ENCODE results near the gene CDH4.

The CDH4 gene

DNA sequence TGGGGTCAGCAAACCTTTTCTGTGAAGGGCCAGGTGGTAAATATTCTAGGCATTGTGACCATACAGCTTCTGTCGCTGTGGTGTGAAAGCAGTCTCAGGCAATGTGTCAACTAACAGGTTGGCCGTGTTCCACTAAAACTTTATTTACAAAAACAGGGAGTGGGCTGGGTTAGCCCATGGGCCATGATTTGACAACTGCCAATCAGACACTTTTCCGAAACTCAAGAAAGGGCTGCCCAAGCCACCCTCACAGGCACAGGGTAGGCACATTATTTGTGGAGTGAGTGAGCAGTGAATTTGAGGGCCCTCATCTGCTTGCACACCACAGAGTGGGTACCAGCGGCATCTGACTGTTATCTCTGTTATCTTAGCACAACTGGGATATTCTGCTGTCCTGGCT lies 523.4 kb downstream of the CDH4 start:
- no peak for DNase-seq

DNA sequence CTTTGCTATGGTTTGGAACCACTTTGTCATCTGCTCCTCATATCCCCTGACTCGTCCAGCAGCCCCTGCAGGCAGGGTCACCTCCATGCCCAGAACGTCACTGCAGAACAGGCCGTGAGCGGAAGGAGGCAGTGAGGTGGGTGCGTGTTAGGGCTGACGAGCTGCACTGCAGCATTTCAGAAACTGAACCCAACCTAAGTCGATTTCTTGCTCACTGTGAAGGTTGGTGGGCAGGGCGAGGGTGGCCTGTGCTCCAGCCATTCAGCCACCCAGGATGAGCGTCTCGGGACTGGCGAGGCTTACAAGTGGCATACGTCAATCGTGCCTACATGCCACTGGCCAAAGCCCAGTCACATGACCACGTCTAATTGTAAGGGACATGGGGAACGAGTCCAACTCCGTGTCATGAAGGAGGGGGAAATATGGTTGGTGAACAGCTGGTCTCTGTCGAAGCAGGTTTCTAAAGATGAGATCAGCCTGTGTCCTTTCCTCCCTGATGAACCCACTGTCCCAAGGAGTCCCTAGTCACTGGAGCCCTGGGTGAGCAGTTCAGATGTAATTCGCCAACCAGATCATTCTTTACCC lies 524.5 kb downstream of the CDH4 start:
- no peak for DNase-seq

GRCh38 chr20:61777773-61778494 lies 525.9 kb downstream of the CDH4 start:
- DNase-seq: no peak

- no peak for DNase-seq
Measured at GRCh38 chr20:61778495-61778863, 526.4 kb downstream of the CDH4 start.

- no peak for DNase-seq
Measured at GRCh38 chr20:61779176-61779965, 527.3 kb downstream of the CDH4 start.

- no peak for DNase-seq
Measured at GRCh38 chr20:61780066-61780465, 528.0 kb downstream of the CDH4 start.

DNA sequence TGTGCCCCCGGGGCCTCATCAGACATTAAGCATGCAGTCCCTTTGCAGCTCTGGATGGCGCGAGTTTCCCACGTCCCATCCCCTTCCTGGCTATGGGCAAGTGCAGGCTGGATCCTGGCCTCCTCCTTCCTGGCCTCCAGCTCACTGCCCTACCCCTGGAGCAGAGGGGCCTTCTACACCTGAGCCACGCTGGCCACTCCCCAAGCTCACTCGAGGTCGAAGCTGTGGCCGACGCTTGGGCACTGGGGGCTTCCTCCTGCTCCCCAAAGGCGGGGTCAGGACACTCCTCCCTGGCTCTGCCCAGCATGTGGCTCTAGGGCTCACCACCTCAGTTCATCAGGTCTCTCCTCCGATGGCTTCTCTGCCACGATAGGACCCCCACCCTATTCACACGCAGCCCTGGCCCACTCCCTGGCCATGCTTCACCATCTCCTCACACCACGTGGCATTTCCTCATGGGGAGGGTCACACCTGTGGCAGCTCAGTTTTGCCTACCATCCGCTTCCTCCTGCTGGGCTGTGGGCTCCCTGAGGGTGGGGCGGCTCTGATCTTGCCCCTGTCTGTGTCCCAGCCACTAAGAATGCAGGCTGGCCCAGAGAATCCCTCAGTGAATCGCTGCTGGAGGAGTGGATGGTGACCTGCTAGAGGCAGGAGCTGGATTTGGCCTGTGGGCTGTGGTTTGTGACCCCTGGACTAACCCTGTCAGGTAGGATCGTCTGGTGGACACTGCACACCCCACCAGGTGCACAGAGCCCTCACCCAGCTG lies 532.9 kb downstream of the CDH4 start:
- no peak for DNase-seq

DNA sequence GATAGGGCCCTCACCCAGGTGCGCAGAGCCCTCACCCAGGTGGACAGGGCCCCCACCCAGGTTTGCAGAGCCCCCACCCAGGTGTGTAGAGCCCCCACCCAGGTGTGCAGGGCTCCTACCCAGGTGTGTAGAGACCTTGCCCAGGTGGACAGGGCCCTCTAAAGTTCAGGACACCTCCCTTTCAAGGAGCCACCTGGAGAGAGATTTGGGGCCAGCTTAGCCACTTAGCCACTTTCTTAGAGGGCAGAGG lies 533.4 kb downstream of the CDH4 start:
- no peak for DNase-seq

GRCh38 chr20:61786230-61786629 lies 534.2 kb downstream of the CDH4 start:
- DNase-seq: peak in 11 of 51 donors; percentile 7 to 62 (median 19)

DNA sequence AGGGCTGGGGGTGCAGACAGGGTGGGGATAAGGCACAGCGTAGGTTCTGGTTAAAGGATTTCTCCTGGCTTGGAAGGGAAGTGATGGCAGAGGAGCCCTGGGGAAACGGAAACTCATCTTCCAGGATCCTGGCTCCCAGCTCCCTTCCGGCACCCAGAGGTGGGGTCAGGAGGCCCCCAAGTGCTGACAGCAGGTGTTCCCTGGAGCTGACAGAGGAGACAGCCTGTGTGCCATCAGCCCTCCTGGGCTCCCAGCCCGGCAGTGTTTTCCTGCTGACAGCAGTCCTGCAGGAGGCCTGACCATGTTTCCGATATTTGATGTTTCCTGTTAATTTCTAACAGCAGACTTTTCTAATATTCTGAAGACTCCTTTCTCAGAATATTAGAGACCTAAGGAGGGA lies 536.3 kb downstream of the CDH4 start:
- no peak for DNase-seq

DNA sequence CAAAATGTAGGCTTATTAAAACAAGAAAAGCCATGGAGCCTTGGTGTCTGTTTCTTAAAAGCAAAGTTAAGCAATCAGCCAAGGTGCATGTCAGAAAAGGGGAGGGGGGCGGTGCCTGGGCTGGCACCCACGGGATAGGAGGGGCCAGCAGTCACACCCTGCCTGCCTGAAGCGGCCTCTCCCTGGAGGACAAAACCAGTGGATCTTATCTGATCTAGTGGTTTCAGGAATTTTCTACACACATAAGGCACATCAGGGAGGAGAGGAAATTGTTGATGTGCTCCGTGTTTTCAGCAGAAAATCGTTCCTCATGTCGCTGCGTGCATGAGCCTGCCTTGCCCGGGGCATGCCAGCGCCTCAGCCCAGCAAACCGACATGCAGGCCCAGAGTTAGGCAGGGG lies 537.3 kb downstream of the CDH4 start:
- DNase-seq: no peak

DNA sequence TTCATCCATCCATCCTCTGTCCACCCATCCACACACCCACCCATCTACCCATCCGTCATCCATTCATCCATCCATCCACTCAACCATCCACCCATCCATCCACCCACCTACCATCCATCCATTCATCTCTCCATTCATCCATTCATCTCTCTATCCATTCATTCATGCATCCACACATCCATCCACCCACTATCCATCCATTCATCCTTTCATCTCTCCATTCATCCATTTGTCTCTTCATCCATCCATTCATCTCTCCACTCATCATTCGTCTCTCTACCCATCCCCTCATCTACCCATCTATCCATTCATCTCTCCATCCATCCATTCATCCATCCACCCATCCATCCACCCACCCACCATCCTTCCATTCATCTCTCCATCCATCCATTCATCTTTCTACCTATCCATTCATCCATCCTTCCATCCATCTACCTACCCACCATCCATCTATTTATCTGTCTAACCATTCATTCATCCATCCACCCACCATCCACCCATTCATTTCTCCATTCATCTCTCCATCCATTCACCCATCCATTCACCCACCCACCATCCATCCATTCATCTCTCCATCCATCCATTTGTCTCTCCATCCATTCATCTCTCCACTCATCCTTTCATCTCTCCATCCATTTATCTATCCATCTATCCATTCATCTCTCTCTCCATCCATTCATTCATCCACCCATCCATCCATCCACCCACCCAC lies 538.2 kb downstream of the CDH4 start:
- no peak for DNase-seq

- no peak for DNase-seq
Measured at GRCh38 chr20:61791995-61792394, 539.9 kb downstream of the CDH4 start.

DNA sequence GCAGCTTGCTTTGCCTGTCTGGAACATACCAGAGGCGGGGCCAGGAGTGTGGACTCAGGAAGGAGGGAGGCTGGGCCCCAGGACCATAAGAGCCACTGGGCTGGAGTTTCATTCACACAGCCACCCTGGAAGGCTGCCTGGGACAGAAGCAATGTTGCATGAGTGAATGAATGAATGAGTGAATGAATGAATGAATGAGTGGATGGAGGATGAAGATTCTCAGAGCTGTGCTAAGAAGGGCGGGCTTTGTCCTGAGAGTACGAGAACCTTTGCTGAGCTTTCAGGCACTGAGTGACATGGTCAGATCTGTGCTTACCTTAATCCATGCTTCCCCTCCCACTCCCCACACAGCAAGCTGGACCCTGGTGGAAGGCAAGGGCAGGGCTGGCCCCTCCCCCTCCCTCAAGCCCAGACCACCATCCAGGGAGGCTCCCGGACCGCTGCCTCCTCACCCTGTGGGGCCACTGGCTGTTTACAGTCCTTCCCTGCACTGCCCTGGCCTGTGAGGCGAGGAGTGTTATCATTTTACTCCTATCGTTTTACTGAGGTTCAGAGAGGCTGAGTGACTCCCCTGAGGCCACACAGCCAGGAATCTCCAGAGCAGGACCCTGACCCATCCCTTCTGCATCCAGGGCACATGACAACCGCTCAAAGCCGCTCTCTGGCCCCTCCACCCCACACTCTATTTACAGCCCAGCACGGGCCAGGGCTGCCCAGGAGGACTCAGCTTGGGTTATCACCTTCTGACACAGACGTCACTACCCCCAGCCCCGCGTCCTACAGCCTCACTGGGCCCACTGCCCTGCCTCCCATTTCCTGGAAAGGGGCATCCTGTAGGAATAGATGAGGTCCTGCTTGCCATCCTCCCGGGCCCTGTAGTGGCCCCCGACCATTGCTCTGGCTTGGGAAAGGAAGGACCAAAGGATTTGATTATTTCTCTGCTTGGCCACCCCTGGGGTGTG lies 543.9 kb downstream of the CDH4 start:
- DNase-seq: no peak

GRCh38 chr20:61796738-61797137 lies 544.7 kb downstream of the CDH4 start:
- no peak for DNase-seq

GRCh38 chr20:61797200-61797599 lies 545.1 kb downstream of the CDH4 start:
- no peak for DNase-seq

- no peak for DNase-seq
Measured at GRCh38 chr20:61797971-61798411, 545.9 kb downstream of the CDH4 start.

DNA sequence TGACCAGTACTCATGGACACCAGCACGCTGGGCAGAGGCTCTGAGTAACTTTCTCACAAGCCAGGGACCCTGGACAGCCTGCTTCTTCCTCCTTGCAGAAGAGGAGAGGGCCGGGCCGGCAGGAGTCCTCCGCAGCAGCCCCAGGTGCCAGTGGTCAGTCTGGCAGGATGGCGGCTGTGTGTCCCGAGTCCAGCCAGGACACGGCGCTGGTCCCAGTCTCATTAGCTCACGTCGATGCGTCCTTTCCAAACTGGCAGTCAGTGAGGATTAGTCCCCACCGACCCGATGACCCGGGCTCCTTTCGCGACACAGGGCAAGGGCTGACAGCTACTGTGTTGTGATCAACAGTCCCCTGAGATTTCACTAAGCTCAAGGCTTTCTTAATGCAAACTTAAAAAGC lies 546.6 kb downstream of the CDH4 start:
- no peak for DNase-seq

GRCh38 chr20:61799394-61799923 lies 547.4 kb downstream of the CDH4 start:
- no peak for DNase-seq

GRCh38 chr20:61799928-61800327 lies 547.9 kb downstream of the CDH4 start:
- no peak for DNase-seq
